GM12801 (cell line): Measurements from ENCODE around the gene RADX.

Source experiments
- CTCF ChIP-seq: IDR thresholded peaks from one replicate; pipeline ENCODE4 v1.5.1; 2011; ENCODE audit warnings: control low read depth; ENCODE audit not compliant: insufficient read length; ENCODE audit errors: extremely low read depth

The RADX gene

GRCh38 chrX:106606571-106606970 lies 5.2 kb upstream of the RADX start:
- TF ChIP-seq CTCF: no peak

- no peak for TF ChIP-seq CTCF
Observed at GRCh38 chrX:106608016-106608415, 3.8 kb upstream of the RADX start.

GRCh38 chrX:106611317-106611678 lies 480 bp upstream of the RADX start:
- no peak for TF ChIP-seq CTCF

GRCh38 chrX:106612393-106612763 lies 600 bp downstream of the RADX start:
- no peak for TF ChIP-seq CTCF

GRCh38 chrX:106613277-106613676 lies 1.5 kb downstream of the RADX start:
- TF ChIP-seq CTCF: no peak

- no peak for TF ChIP-seq CTCF
Observed at GRCh38 chrX:106615041-106615440, 3.3 kb downstream of the RADX start.

GRCh38 chrX:106619797-106620196 lies 8.0 kb downstream of the RADX start:
- no peak for TF ChIP-seq CTCF

- TF ChIP-seq CTCF: no peak
Observed at GRCh38 chrX:106621836-106622235, 10.1 kb downstream of the RADX start.
